H1 (cell line): ENCODE results near the gene IPO13. TPM values are rescaled to one million over a fixed set of nuclear protein-coding genes. Genes with fewer than 3 reads are reported as not detected.

Experiments
- CTCF ChIA-PET: fragments of 300-600 bp; sonication (Branson Sonifier 250); formaldehyde crosslinking; loops from one replicate; lab custom pipeline; 2021; ENCODE audit not compliant: partially characterized antibody; lab: Charles Lee
- POLR2A ChIA-PET: fragments of 300-600 bp; sonication (Branson Sonifier 250); formaldehyde crosslinking; loops from one replicate; lab custom pipeline; 2021; ENCODE audit warnings: inconsistent platforms; ENCODE audit not compliant: partially characterized antibody; lab: Charles Lee
- DNase-seq, 2 experiments: peaks; one replicate each; pipeline versions ENCODE4 v3.0.0 to v3.0.0-alpha.2; 2010 to 2022; ENCODE audit warnings: low spot score in 2 of 2, low read depth in 1 of 2, mixed read lengths in 1 of 2
- FAIRE-seq: peaks from 2 replicates; lab custom pipeline; 2011; peaks lifted over from hg19 to GRCh38; lab: Jason Lieb, UNC
- H2AFZ ChIP-seq: 2 replicates; pipeline ENCODE4 v1.8.1; 2012; ENCODE audit warnings: low read length, inconsistent platforms
- H2AK5ac ChIP-seq: 2 replicates; pipeline ENCODE4 v1.6.1; 2013; ENCODE audit warnings: low read depth, low read length
- H2BK120ac ChIP-seq: replicated peaks from 2 replicates; pipeline ENCODE3; 2013; ENCODE audit warnings: low read depth, low read length, inconsistent platforms
- H2BK12ac ChIP-seq: 2 replicates; pipeline ENCODE4 v1.6.1; 2013; ENCODE audit warnings: low read depth, low read length
- H2BK15ac ChIP-seq: 2 replicates; pipeline ENCODE4 v1.6.1; 2013; ENCODE audit warnings: low read length
- H2BK20ac ChIP-seq: 2 replicates; pipeline ENCODE4 v1.6.1; 2013; ENCODE audit warnings: low read length
- H2BK5ac ChIP-seq: 2 replicates; pipeline ENCODE4 v1.6.1; 2013; ENCODE audit warnings: low read depth, low read length
- H3K14ac ChIP-seq: 2 replicates; pipeline ENCODE4 v1.6.1; 2013; ENCODE audit warnings: inconsistent platforms; ENCODE audit not compliant: insufficient read length
- H3K18ac ChIP-seq: 2 replicates; pipeline ENCODE4 v1.6.1; 2013; ENCODE audit warnings: low read length; ENCODE audit errors: extremely low read depth
- H3K23ac ChIP-seq: 2 replicates; pipeline ENCODE4 v1.6.1; 2013; ENCODE audit warnings: inconsistent platforms; ENCODE audit not compliant: insufficient read length
- H3K23me2 ChIP-seq: 2 replicates; pipeline ENCODE4 v1.6.1; 2013; ENCODE audit warnings: low read depth, low read length
- H3K27ac ChIP-seq: 2 replicates; pipeline ENCODE4 v1.6.1; 2011; ENCODE audit warnings: low read depth, low read length, inconsistent platforms
- H3K27me3 ChIP-seq, 4 experiments: replicated peaks in 1 of 4; 1 replicate in 1 of 4; 2 replicates in 3 of 4; pipeline versions ENCODE4 v1.6.1 to v1.8.1; 2011 to 2013; ENCODE audit warnings: low read length in 3 of 4, mild to moderate bottlenecking in 3 of 4, inconsistent platforms in 2 of 4, mixed read lengths in 2 of 4, moderate library complexity in 1 of 4; ENCODE audit not compliant: control insufficient read depth in 3 of 4, insufficient read depth in 3 of 4; ENCODE audit errors: extremely low read depth in 1 of 4
- H3K36me3 ChIP-seq, 4 experiments: 2 replicates each; pipeline versions ENCODE4 v1.6.1 to v1.8.1; 2011 to 2013; ENCODE audit warnings: mild to moderate bottlenecking in 4 of 4, low read length in 3 of 4, moderate library complexity in 2 of 4, control low read depth in 1 of 4, inconsistent platforms in 1 of 4; ENCODE audit not compliant: insufficient read depth in 4 of 4, control insufficient read depth in 2 of 4
- H3K4ac ChIP-seq: replicated peaks from 2 replicates; pipeline ENCODE3; 2013; ENCODE audit warnings: low read length, low read depth, mixed read lengths, inconsistent platforms; ENCODE audit not compliant: insufficient read length
- H3K4me1 ChIP-seq, 4 experiments: replicated peaks in 1 of 4; 1 replicate in 1 of 4; 2 replicates in 3 of 4; pipeline versions ENCODE4 v1.6.1 to v1.8.1; 2011 to 2013; ENCODE audit warnings: low read length in 3 of 4, inconsistent platforms in 2 of 4, mixed read lengths in 1 of 4; ENCODE audit not compliant: insufficient read depth in 4 of 4, control insufficient read depth in 3 of 4
- H3K4me2 ChIP-seq, 2 experiments: 2 replicates each; pipeline versions ENCODE4 v1.6.1 to v1.8.1; 2011 to 2013; ENCODE audit warnings: low read depth in 2 of 2, low read length in 2 of 2, control low read depth in 1 of 2, inconsistent platforms in 1 of 2, mild to moderate bottlenecking in 1 of 2; ENCODE audit not compliant: insufficient read depth in 1 of 2
- H3K4me3 ChIP-seq, 4 experiments: fragments of 200-600, 300-600 bp in 1 of 4; sonication (generic), shearing (Covaris generic), sonication (Bioruptor Twin) in 1 of 4; 2 replicates each; pipeline versions ENCODE4 v1.5.1 to v1.8.1; 2011 to 2016; ENCODE audit warnings: low read length in 4 of 4, low read depth in 3 of 4, control low read depth in 2 of 4, inconsistent platforms in 2 of 4, mild to moderate bottlenecking in 2 of 4, mixed read lengths in 1 of 4, moderate library complexity in 1 of 4; ENCODE audit not compliant: insufficient read depth in 2 of 4; ENCODE audit errors: extremely low read depth in 1 of 4
- H3K56ac ChIP-seq: replicated peaks from 2 replicates; pipeline ENCODE3; 2013; ENCODE audit warnings: low read depth, mild to moderate bottlenecking, mixed read lengths, low read length, inconsistent platforms; ENCODE audit not compliant: insufficient read length
- H3K79me1 ChIP-seq: 2 replicates; pipeline ENCODE4 v1.6.1; 2013; ENCODE audit warnings: low read depth, low read length, control low read depth
- H3K79me2 ChIP-seq, 2 experiments: 2 replicates each; pipeline versions ENCODE4 v1.6.1 to v1.8.1; 2012 to 2013; ENCODE audit warnings: low read length in 2 of 2, mild to moderate bottlenecking in 2 of 2, inconsistent platforms in 1 of 2; ENCODE audit not compliant: insufficient read depth in 2 of 2, control insufficient read depth in 1 of 2
- H3K9ac ChIP-seq, 4 experiments: replicated peaks in 1 of 4; 1 replicate in 1 of 4; 2 replicates in 3 of 4; pipeline versions ENCODE4 v1.6.1 to v1.8.1; 2011 to 2013; ENCODE audit warnings: low read depth in 3 of 4, low read length in 3 of 4, control low read depth in 2 of 4, mild to moderate bottlenecking in 2 of 4, moderate library complexity in 2 of 4, inconsistent platforms in 1 of 4; ENCODE audit errors: extremely low read depth in 1 of 4
- H3K9me3 ChIP-seq, 2 experiments: 2 replicates each; pipeline versions ENCODE4 v1.6.1 to v1.8.1; 2012 to 2013; ENCODE audit warnings: mild to moderate bottlenecking in 2 of 2, moderate library complexity in 2 of 2, control low read depth in 1 of 2, inconsistent platforms in 1 of 2, low read depth in 1 of 2, low read length in 1 of 2, mixed read lengths in 1 of 2; ENCODE audit not compliant: insufficient read depth in 2 of 2
- H4K20me1 ChIP-seq, 2 experiments: replicated peaks in 1 of 2; 2 replicates each; pipeline versions ENCODE3 to v1.8.1; 2011 to 2013; ENCODE audit warnings: inconsistent platforms in 2 of 2, low read length in 2 of 2, mild to moderate bottlenecking in 1 of 2; ENCODE audit not compliant: insufficient read depth in 2 of 2, control insufficient read depth in 1 of 2
- H4K5ac ChIP-seq: 2 replicates; pipeline ENCODE4 v1.6.1; 2013; ENCODE audit warnings: low read length, low read depth, mixed read lengths, inconsistent platforms; ENCODE audit not compliant: insufficient read length
- H4K8ac ChIP-seq: 2 replicates; pipeline ENCODE4 v1.8.0; 2013; ENCODE audit warnings: mild to moderate bottlenecking, moderate library complexity, low read length, inconsistent platforms; ENCODE audit not compliant: insufficient read depth; ENCODE audit errors: extremely low read depth
- H4K91ac ChIP-seq: replicated peaks from 2 replicates; pipeline ENCODE3; 2013; ENCODE audit warnings: low read length, mixed read lengths, inconsistent platforms; ENCODE audit not compliant: insufficient read length
- ASH2L ChIP-seq: fragments of 200-600, 300-600 bp; sonication (generic); IDR thresholded peaks from one replicate; pipeline ENCODE4 v1.7.1; 2017; ENCODE audit warnings: low read length
- BACH1 ChIP-seq: IDR thresholded peaks from 2 replicates; pipeline ENCODE4 v1.6.1; 2012; ENCODE audit warnings: low read length, improper control_type of control experiment
- E2F6 ChIP-seq: IDR thresholded peaks from 2 replicates; pipeline ENCODE4 v1.6.1; 2012; ENCODE audit warnings: inconsistent platforms
- GTF2F1 ChIP-seq: IDR thresholded peaks from 2 replicates; pipeline ENCODE4 v1.6.1; 2012; ENCODE audit warnings: low read depth, low read length, improper control_type of control experiment, borderline replicate concordance
- HDAC2 ChIP-seq, 2 experiments: fragments of 300-600 bp in 1 of 2; sonication (generic) in 1 of 2; IDR thresholded peaks; 2 replicates each; pipeline ENCODE4 v1.6.1; 2011 to 2012; ENCODE audit warnings: low read depth in 2 of 2, low read length in 2 of 2, mild to moderate bottlenecking in 2 of 2, moderate library complexity in 2 of 2, borderline replicate concordance in 1 of 2, inconsistent platforms in 1 of 2
- PHF8 ChIP-seq: fragments of 200-600 bp; sonication (generic); conservative IDR thresholded peaks from 2 replicates; pipeline ENCODE4 v1.7.1; 2012; ENCODE audit warnings: low read depth, mild to moderate bottlenecking, inconsistent platforms, low read length, moderate library complexity
- POLR2A ChIP-seq, 2 experiments: IDR thresholded peaks; 1 replicate in 1 of 2; 2 replicates in 1 of 2; pipeline ENCODE4 v1.6.1; 2011; ENCODE audit warnings: low read depth in 2 of 2, low read length in 2 of 2, mild to moderate bottlenecking in 2 of 2; ENCODE audit errors: control extremely low read depth in 1 of 2
- POLR2AphosphoS5 ChIP-seq: IDR thresholded peaks from 2 replicates; pipeline ENCODE4 v1.6.1; 2011; ENCODE audit warnings: low read depth, low read length
- SP1 ChIP-seq: IDR thresholded peaks from 2 replicates; pipeline ENCODE4 v1.6.1; 2011; ENCODE audit warnings: low read depth, low read length
- YY1 ChIP-seq: IDR thresholded peaks from 2 replicates; pipeline ENCODE4 v1.6.1; 2011; ENCODE audit warnings: low read depth, mild to moderate bottlenecking, low read length
- WGBS, 2 experiments: shearing (Covaris generic) in 1 of 2; methylation state at CpG; one replicate each; pipeline versions ENCODE4 v1.1.6 to v1.1.7; 2013 to 2015; ENCODE audit warnings: low lambda C conversion rate in 2 of 2, mixed read lengths in 2 of 2, inconsistent platforms in 1 of 2, low coverage in 1 of 2, missing lambda C conversion rate in 1 of 2; ENCODE audit not compliant: insufficient replicate concordance in 2 of 2, insufficient coverage in 1 of 2, insufficient read length in 1 of 2; ENCODE audit errors: extremely low coverage in 1 of 2, missing lambda C conversion rate in 1 of 2; 5-methylcytosine and 5-hydroxymethylcytosine counted together
- polyA plus RNA-seq, 7 experiments: library from polyadenylated mRNA; depleted of rRNA in 3 of 7; stranded (reverse) in 5 of 7; unstranded in 2 of 7; fragments of >200 nt in 5 of 7; fragments of 200-250 nt in 2 of 7; gene quantifications; 1 replicate in 5 of 7; 2 replicates in 1 of 7; 4 replicates in 1 of 7; pipeline versions ENCODE4 v1.2.1 to v1.2.3, GENCODE V29; 2011 to 2013; ENCODE audit warnings: missing spikeins in 2 of 7, mixed read lengths in 2 of 7
- total RNA-seq: library from RNA; stranded (reverse); fragmentation: NEBNext Ultra II Directional; extraction: Animal tissue kit (Norgen Biotek cat#: 25700); gene quantifications from 2 replicates; pipeline ENCODE4 v1.2.1, GENCODE V29; 2021

The IPO13 gene
- total and polyA plus RNA-seq, 2 of the 8 experiments (the other 6 are each of a cell fraction or from before 2014, with no cell fraction given): 23.0 to 27.0 TPM

- ChIA-PET POLR2A (interaction anchor here (0.6 to 13.6 kb wide), 17 partner anchors 9 to 815 kb away, joined by 3 to 189 read pairs (median 4); partner anchors contain the start of genes ATP6V0B, B4GALT2, DPH2 and IPO13), CTCF (interaction anchor here (0.6 to 21.8 kb wide), 13 partner anchors 11 to 228 kb away, joined by 3 to 478 read pairs (median 5); partner anchors contain the start of genes ATP6V0B and SLC6A9)
- H3K4ac ChIP-seq: peak within 1 kb of the TSS; percentile 64
- TF ChIP-seq POLR2A (IDR thresholded peaks at IDR 0.05; ENCODE audit: control extremely low read depth in 1 of 2, low read depth in 2 of 2, low read length in 2 of 2): peak; percentile 21 to 72
- TF ChIP-seq POLR2AphosphoS5: peak; percentile 74
- TF ChIP-seq BACH1: peak; percentile 59
- TF ChIP-seq YY1: peak; percentile 8; the same call in 1 of the 2 replicates
- TF ChIP-seq GTF2F1: no peak
- peak; percentile 29 for TF ChIP-seq ASH2L
- TF ChIP-seq PHF8: peak; percentile 52
- TF ChIP-seq E2F6: no peak
- peak; percentile 3 to 16; a peak in 1 of 4 replicates for TF ChIP-seq HDAC2 (IDR thresholded peaks at IDR 0.05; ENCODE audit: borderline replicate concordance in 1 of 2, low read depth in 2 of 2, low read length in 2 of 2)
- 0 out of 2 replicates have a peak, but pooled peaks have one; percentile 4 for TF ChIP-seq SP1
These were observed 44.9 kb downstream of the IPO13 start, which contains the start of gene CCDC24 for GRCh38 chr1:43991476-43992231. CCDC24 (plus strand) TSS chr1:43991599; CDS start chr1:43991879, 280 bp downstream.

More at GRCh38 chr1:43991476-43992231, 44.9 kb downstream of the IPO13 start, which contains the start of gene CCDC24:
- peaks cover 2% of the 10 kb centered on the region in 2 experiments for H4K20me1 ChIP-seq
- no peak within 1 kb of the TSS for H3K23ac ChIP-seq
- peaks cover 0 to 5% (median 4%) of the 10 kb centered on the region in 4 experiments; a peak in 5 of 7 replicates for H3K4me1 ChIP-seq
- no peak within 1 kb of the TSS for H3K27ac ChIP-seq
- no peaks in the 10 kb centered on the region for H3K79me1 ChIP-seq
- peak within 1 kb of the TSS; percentile 14 to 54 (median 33); a peak in 5 of 7 replicates for H3K9ac ChIP-seq
- H4K5ac ChIP-seq: peak within 1 kb of the TSS; percentile 85
- 3% methylated on average over 26 of the region's 66 CpGs; no CpG with 5 or more reads in 1 of the 2 experiments for WGBS, 2 experiments
- H3K36me3 ChIP-seq: peaks cover 0 to 2% (median 0%) of the 10 kb centered on the region in 4 experiments; a peak in 1 of 8 replicates
- H3K9me3 ChIP-seq: no peaks in the 10 kb centered on the region
- peak within 1 kb of the TSS; percentile 92 to 96 for H3K4me2 ChIP-seq
- FAIRE-seq (no peak), DNase-seq (peak in 1 of 2 experiments; percentile 92)
- no peak within 1 kb of the TSS for H3K14ac ChIP-seq
- H3K56ac ChIP-seq: peak within 1 kb of the TSS; percentile 81
- peak within 1 kb of the TSS; percentile 79 for H4K8ac ChIP-seq
- no peak within 1 kb of the TSS for H2BK120ac ChIP-seq
- 0 out of 2 replicates have a peak within 1 kb of the TSS, but pooled peaks have one; percentile 53 for H2AK5ac ChIP-seq
- no peaks in the 10 kb centered on the region for H3K79me2 ChIP-seq
- peak within 1 kb of the TSS; percentile 87 for H3K18ac ChIP-seq
- H3K27me3 ChIP-seq: no peaks in the 10 kb centered on the region
- peak within 1 kb of the TSS; percentile 87 for H4K91ac ChIP-seq
- H2BK5ac ChIP-seq: peak within 1 kb of the TSS; percentile 88; the same call in 1 of the 2 replicates
- H2BK12ac ChIP-seq: peak within 1 kb of the TSS; percentile 9; the same call in 1 of the 2 replicates
- H2BK15ac ChIP-seq: no peak within 1 kb of the TSS
- no peak within 1 kb of the TSS for H2BK20ac ChIP-seq
- H2AFZ ChIP-seq: no peak within 1 kb of the TSS
- peak within 1 kb of the TSS; percentile 48 to 72 (median 64) for H3K4me3 ChIP-seq
- H3K23me2 ChIP-seq: peaks cover 12% of the 10 kb centered on the region; the same call in 1 of the 2 replicates
